SU-DHL-6 (cell line): Measurements from ENCODE around the gene MYT1.

ENCODE experiments used
- H2AFZ ChIP-seq: fragments of 200-600 bp; sonication (generic); 2 replicates; pipeline ENCODE4 v1.6.1; 2014; ENCODE audit warnings: low read depth, mild to moderate bottlenecking, moderate library complexity, mixed read lengths, antibody characterized with exemption, low read length; ENCODE audit not compliant: severe bottlenecking
- H3F3A ChIP-seq: fragments of 200-600 bp; shearing (Covaris generic); 2 replicates; pipeline ENCODE4 v1.6.0; 2016; ENCODE audit warnings: antibody characterized with exemption, mild to moderate bottlenecking; ENCODE audit not compliant: insufficient read depth
- H3K27ac ChIP-seq: fragments of 200-600 bp; sonication (generic); 2 replicates; pipeline ENCODE4 v1.5.1; 2016; ENCODE audit warnings: low read depth, mild to moderate bottlenecking, low read length, moderate library complexity, mixed read lengths
- H3K27me3 ChIP-seq: fragments of 200-600 bp; sonication (generic), shearing (Covaris generic); 2 replicates; pipeline ENCODE4 v1.6.0; 2014; ENCODE audit warnings: mild to moderate bottlenecking, low read length
- H3K36me3 ChIP-seq: fragments of 200-600 bp; sonication (generic); 2 replicates; pipeline ENCODE4 v1.6.1; 2014; ENCODE audit warnings: mild to moderate bottlenecking, low read length, mixed read lengths
- H3K4me2 ChIP-seq: fragments of 300-600, 200-600 bp; shearing (Covaris generic), sonication (generic); 2 replicates; pipeline ENCODE4 v1.6.0; 2014; ENCODE audit warnings: low read length, low read depth, mild to moderate bottlenecking; ENCODE audit not compliant: poor library complexity, severe bottlenecking
- H3K4me3 ChIP-seq: fragments of 200-600 bp; sonication (generic); 2 replicates; pipeline ENCODE4 v1.5.1; 2014; ENCODE audit warnings: antibody characterized with exemption, low read length, mild to moderate bottlenecking, mixed read lengths; ENCODE audit not compliant: insufficient read depth, poor library complexity, severe bottlenecking
- H3K79me2 ChIP-seq: fragments of 200-600 bp; sonication (generic); 2 replicates; pipeline ENCODE4 v1.6.1; 2014; ENCODE audit warnings: mild to moderate bottlenecking, low read length, moderate library complexity; ENCODE audit not compliant: insufficient read depth
- H3K9ac ChIP-seq: fragments of 200-600 bp; sonication (generic); 2 replicates; pipeline ENCODE4 v1.7.0; 2014; ENCODE audit warnings: mild to moderate bottlenecking, low read length
- H3K9me2 ChIP-seq: fragments of 200-600 bp; sonication (generic); replicated peaks from 2 replicates; pipeline ENCODE4 v1.6.1; 2014; ENCODE audit warnings: low read length; ENCODE audit not compliant: insufficient read depth
- H3K9me3 ChIP-seq: fragments of 200-600 bp; sonication (generic); 2 replicates; pipeline ENCODE4 v1.6.1; 2014; ENCODE audit warnings: low read length, mixed read lengths; ENCODE audit not compliant: insufficient read depth
- H4K20me1 ChIP-seq: fragments of 200-600 bp; sonication (generic); 2 replicates; pipeline ENCODE4 v1.6.1; 2014; ENCODE audit warnings: low read depth, mild to moderate bottlenecking, antibody characterized with exemption, low read length, moderate library complexity, mixed read lengths
- CTCF ChIP-seq: fragments of 200-600 bp; sonication (generic); IDR thresholded peaks from one replicate; pipeline ENCODE4 v1.5.1; 2017; ENCODE audit warnings: antibody characterized with exemption, mild to moderate bottlenecking, low read length, moderate library complexity; ENCODE audit not compliant: insufficient read depth, poor library complexity, severe bottlenecking
- EZH2phosphoT487 ChIP-seq: fragments of 200-600 bp; sonication (generic), shearing (Covaris generic); conservative IDR thresholded peaks from 2 replicates; pipeline ENCODE4 v1.6.1; 2018; ENCODE audit warnings: mild to moderate bottlenecking, antibody characterized with exemption, low read length, moderate library complexity, mixed read lengths

The MYT1 gene

GRCh38 chr20:64238851-64239387 lies 74.7 kb downstream of the MYT1 start:
- no peaks in the 10 kb centered on the region for H4K20me1 ChIP-seq
- no peaks in the 10 kb centered on the region for H3K9me2 ChIP-seq
- no peak overlapping the region for H3K9ac ChIP-seq
- H3K4me2 ChIP-seq, result no peak overlapping the region
- no peaks in the 10 kb centered on the region for H3K36me3 ChIP-seq
- H3K27ac ChIP-seq, result no peak overlapping the region
- no peak overlapping the region for H2AFZ ChIP-seq
- no peaks in the 10 kb centered on the region for H3K9me3 ChIP-seq
- H3F3A ChIP-seq, result no peaks in the 10 kb centered on the region
- no peaks in the 10 kb centered on the region for H3K27me3 ChIP-seq
- TF ChIP-seq CTCF (no peak), EZH2phosphoT487 (no peak)
- no peak overlapping the region for H3K4me3 ChIP-seq
- no peaks in the 10 kb centered on the region for H3K79me2 ChIP-seq

- Histone ChIP-seq H3K27me3 (no peaks in the 10 kb centered on the region), H3K4me2 (no peak overlapping the region), H3K27ac (no peak overlapping the region), H3K9me3 (no peaks in the 10 kb centered on the region), H3K9me2 (no peaks in the 10 kb centered on the region), H2AFZ (no peak overlapping the region), H3K9ac (no peak overlapping the region), H4K20me1 (no peaks in the 10 kb centered on the region), H3K36me3 (no peaks in the 10 kb centered on the region), H3K79me2 (no peaks in the 10 kb centered on the region), H3F3A (no peaks in the 10 kb centered on the region), H3K4me3 (no peak overlapping the region)
- TF ChIP-seq CTCF (no peak), EZH2phosphoT487 (no peak)
Measured at GRCh38 chr20:64239449-64240242, 75.4 kb downstream of the MYT1 start.

GRCh38 chr20:64240243-64241015 lies 76.2 kb downstream of the MYT1 start:
- Histone ChIP-seq H2AFZ (no peak overlapping the region), H3K4me3 (no peak overlapping the region), H3K9ac (no peak overlapping the region), H4K20me1 (no peaks in the 10 kb centered on the region), H3K27me3 (no peaks in the 10 kb centered on the region), H3K9me3 (no peaks in the 10 kb centered on the region), H3K9me2 (no peaks in the 10 kb centered on the region), H3K79me2 (no peaks in the 10 kb centered on the region), H3K36me3 (no peaks in the 10 kb centered on the region), H3F3A (no peaks in the 10 kb centered on the region), H3K27ac (no peak overlapping the region), H3K4me2 (no peak overlapping the region)
- TF ChIP-seq EZH2phosphoT487 (no peak), CTCF (no peak)
